WERI-Rb-1 (cell line): ENCODE data around the gene NCF2.
A peak's percentile ranks its signal among the peaks of the same experiment; 100 is the strongest.
"Not testable (repeated sequence)": the region's sequence is repeated elsewhere in the genome, so short reads cannot be mapped to it uniquely, and the experiment has no call there.

Source experiments
- DNase-seq: peaks from one replicate; pipeline ENCODE4 v3.0.0-alpha.2; 2020
- H3K27ac ChIP-seq: fragments of 250-450 bp; sonication (Bioruptor Pico); 2 replicates; pipeline ENCODE4 v1.5.1; 2020; ENCODE audit warnings: mild to moderate bottlenecking, moderate library complexity
- H3K27me3 ChIP-seq: fragments of 250-450 bp; sonication (Bioruptor Pico); 2 replicates; pipeline ENCODE4 v1.5.1; 2021; ENCODE audit warnings: mild to moderate bottlenecking, low read depth, moderate library complexity; ENCODE audit not compliant: insufficient read depth, severe bottlenecking
- H3K36me3 ChIP-seq: fragments of 250-450 bp; sonication (Bioruptor Pico); 2 replicates; pipeline ENCODE4 v1.5.1; 2020; ENCODE audit warnings: mild to moderate bottlenecking, moderate library complexity
- H3K4me3 ChIP-seq: 2 replicates; pipeline ENCODE4 v1.5.1; 2011; ENCODE audit warnings: low read depth, mild to moderate bottlenecking, control low read depth, low read length
- H3K9me3 ChIP-seq: fragments of 250-450 bp; sonication (Bioruptor Pico); 2 replicates; pipeline ENCODE4 v1.5.1; 2021; ENCODE audit warnings: mild to moderate bottlenecking, moderate library complexity; ENCODE audit not compliant: severe bottlenecking
- TF ChIP-seq, protein P1 (sequence below): IDR thresholded peaks from 2 replicates; pipeline ENCODE4 v1.5.1; 2011; ENCODE audit warnings: low read depth, mild to moderate bottlenecking, control low read depth, inconsistent platforms, low read length

The NCF2 gene

DNA sequence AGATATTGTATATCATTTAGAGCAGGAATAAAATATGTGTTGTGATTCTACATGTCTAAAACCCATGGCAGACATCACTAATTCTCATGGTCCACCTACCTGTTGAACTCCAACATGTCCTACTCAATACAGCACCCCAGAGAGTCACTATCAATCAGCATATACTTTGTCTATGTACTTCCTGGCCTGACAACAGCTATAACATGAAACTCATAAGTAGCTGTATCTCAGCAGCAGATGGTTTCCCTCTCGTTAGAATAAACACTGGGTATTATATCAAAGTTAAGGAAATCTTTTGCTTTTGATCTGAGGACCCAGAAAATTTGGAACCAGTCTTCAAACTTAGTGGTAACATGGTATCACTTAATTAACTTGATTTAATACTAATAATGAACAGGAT lies 29.5 kb upstream of the NCF2 start:
- TF ChIP-seq, protein P1, sequence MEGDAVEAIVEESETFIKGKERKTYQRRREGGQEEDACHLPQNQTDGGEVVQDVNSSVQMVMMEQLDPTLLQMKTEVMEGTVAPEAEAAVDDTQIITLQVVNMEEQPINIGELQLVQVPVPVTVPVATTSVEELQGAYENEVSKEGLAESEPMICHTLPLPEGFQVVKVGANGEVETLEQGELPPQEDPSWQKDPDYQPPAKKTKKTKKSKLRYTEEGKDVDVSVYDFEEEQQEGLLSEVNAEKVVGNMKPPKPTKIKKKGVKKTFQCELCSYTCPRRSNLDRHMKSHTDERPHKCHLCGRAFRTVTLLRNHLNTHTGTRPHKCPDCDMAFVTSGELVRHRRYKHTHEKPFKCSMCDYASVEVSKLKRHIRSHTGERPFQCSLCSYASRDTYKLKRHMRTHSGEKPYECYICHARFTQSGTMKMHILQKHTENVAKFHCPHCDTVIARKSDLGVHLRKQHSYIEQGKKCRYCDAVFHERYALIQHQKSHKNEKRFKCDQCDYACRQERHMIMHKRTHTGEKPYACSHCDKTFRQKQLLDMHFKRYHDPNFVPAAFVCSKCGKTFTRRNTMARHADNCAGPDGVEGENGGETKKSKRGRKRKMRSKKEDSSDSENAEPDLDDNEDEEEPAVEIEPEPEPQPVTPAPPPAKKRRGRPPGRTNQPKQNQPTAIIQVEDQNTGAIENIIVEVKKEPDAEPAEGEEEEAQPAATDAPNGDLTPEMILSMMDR = no peak
- no peaks in the 10 kb centered on the region for H3K9me3 ChIP-seq
- DNase-seq = no peak
- H3K36me3 ChIP-seq = no peaks in the 10 kb centered on the region
- no peak overlapping the region for H3K4me3 ChIP-seq
- no peaks in the 10 kb centered on the region for H3K27me3 ChIP-seq
- no peak overlapping the region for H3K27ac ChIP-seq

DNA sequence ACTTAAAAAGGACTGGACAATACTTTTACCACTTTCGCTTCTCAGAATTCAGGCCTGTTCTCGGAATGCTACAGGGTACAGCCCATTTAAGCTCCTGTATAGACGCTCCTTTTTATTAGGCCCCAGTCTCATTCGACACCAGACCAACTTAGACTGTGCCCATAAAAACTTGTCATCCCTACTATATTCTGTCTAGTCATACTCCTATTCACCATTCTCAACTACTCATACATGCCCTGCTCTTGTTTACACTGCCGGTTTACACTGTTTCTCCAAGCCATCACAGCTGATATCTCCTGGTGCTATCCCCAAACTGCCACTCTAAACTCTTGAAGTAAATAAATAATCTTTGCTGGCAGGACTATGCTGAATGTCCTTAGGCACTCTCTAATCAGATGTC lies 27.9 kb upstream of the NCF2 start:
- not testable (repeated sequence) for H3K9me3 ChIP-seq, H3K27ac ChIP-seq, H3K36me3 ChIP-seq, DNase-seq, H3K4me3 ChIP-seq, H3K27me3 ChIP-seq

GRCh38 chr1:183612975-183613374 lies 22.7 kb upstream of the NCF2 start:
- H3K4me3 ChIP-seq, H3K36me3 ChIP-seq, DNase-seq, H3K27me3 ChIP-seq, H3K9me3 ChIP-seq, H3K27ac ChIP-seq: not testable (repeated sequence)

DNA sequence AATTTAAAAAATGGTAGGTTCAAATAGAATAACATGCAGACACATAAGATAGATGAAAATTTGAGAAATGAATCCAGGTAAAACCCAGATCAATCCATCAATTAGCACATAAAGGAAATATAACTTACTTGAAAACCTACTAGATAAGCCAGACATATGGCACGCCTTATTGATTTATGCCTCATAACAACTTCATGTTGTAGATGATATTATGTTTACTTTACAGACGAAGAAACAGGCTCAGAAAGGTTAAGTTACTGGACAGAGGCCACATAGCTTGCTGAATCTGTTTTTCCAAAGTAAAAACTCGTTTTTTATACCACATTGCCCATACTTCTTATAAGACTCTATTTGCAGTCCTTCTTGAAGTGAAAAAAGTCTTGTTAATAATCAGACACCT lies 22.1 kb upstream of the NCF2 start:
- H3K9me3 ChIP-seq = no peaks in the 10 kb centered on the region
- TF ChIP-seq, protein P1 = no peak
- H3K4me3 ChIP-seq = no peak overlapping the region
- DNase-seq = no peak
- no peaks in the 10 kb centered on the region for H3K27me3 ChIP-seq
- no peaks in the 10 kb centered on the region for H3K36me3 ChIP-seq
- no peak overlapping the region for H3K27ac ChIP-seq

DNA sequence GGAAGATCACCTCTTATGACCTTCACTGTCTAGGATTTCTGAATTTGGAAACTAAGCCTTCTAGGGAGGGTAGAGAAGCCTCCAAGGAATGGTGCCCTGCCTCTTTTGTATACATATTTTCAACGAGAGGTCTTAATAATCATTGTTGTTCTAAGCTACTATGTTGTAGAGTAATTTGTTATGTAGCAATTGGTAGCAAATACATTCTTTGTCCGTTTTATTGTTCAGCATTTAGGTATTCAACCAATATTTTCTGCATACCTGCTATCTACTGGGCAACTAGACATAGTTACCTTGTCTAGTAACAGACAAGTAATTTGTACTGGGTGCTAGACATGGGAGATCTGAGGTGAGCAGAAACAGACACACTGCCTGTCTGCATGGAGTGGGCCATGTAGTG lies 20.8 kb upstream of the NCF2 start:
- Histone ChIP-seq H3K27me3 (no peaks in the 10 kb centered on the region), H3K27ac (no peak overlapping the region), H3K4me3 (no peak overlapping the region), H3K36me3 (no peaks in the 10 kb centered on the region), H3K9me3 (no peaks in the 10 kb centered on the region)
- TF ChIP-seq, protein P1 = no peak
- no peak for DNase-seq

DNA sequence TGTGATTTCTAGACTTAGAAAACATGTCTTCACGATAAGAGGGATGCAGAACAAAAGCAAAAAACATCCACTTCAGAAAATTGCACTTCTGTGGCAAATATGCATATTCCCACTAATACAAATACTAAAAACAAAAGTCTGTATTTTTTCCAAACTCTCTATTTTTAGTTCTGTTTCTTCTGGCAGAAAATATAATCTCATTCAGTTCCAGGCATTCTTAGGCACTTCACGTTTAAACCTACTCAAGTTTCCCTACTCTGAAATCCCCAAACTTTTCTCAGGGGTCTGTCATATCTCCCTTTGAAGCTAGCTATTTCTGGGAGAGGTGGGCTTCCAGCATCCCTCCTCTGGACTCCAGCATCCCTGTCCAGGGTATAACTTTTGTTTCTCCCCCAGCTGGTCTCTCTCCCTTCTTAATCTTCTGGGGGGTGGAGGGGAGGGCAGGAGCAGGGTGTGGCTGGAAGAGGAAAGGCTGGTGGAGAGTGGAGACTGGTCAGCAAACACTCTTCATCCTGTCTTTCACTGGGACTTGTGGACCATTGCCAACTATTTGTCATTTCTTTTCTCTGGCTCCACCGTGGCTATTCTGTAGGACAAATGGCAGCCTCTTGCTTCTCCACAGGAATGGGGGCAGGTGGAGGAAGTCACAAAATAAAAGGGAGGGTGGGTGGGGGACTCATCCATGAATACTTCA lies 19.6 kb upstream of the NCF2 start:
- no peak overlapping the region for H3K4me3 ChIP-seq
- TF ChIP-seq, protein P1 = no peak
- H3K27ac ChIP-seq = no peak overlapping the region
- no peaks in the 10 kb centered on the region for H3K9me3 ChIP-seq
- DNase-seq = no peak
- H3K27me3 ChIP-seq = no peaks in the 10 kb centered on the region
- no peaks in the 10 kb centered on the region for H3K36me3 ChIP-seq

DNA sequence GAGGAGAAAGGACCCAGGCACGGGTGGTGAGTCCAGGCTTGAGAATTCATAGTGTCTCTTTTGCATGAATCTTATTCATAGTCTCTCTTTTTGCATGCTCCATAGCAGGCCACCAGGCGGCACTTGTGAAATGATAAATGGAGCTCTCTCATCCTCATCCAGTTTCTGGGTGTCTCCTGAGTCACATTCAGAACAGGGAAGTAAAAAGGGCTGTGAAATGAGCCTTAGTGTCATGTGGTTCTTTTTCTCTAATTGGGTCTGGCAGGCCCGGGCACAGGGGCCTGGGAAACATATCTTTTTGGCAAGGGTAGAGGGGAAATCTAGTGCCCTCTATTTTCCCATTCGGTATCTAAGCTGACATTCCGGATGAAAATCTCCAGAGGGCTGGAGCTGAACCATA lies 19.1 kb upstream of the NCF2 start:
- Histone ChIP-seq H3K4me3 (no peak overlapping the region), H3K27me3 (no peaks in the 10 kb centered on the region), H3K36me3 (no peaks in the 10 kb centered on the region), H3K27ac (no peak overlapping the region), H3K9me3 (no peaks in the 10 kb centered on the region)
- no peak for DNase-seq
- TF ChIP-seq, protein P1 = peak; percentile 14; the same call in 1 of the 2 replicates
